ENCODE measurements around the gene LCE3D. TPM values are rescaled to one million over a fixed set of nuclear protein-coding genes. Genes with fewer than 3 reads are reported as not detected.

The LCE3D gene
- total RNA-seq, 2 donors from 2014 or later: not detected

- no peak for DNase-seq (ENCODE audit: low spot score)
- intact Hi-C loops (cut with DNase I): no loop called here
Observed at GRCh38 chr1:152535774-152536173, 44.5 kb downstream of the LCE3D start.

GRCh38 chr1:152533327-152533938 is 46.9 kb downstream of the LCE3D start:
- DNase-seq (ENCODE audit: low spot score): no peak
- intact Hi-C loops (cut with DNase I): no loop called here

Other genes with a start within 250 kb of the LCE3D start
- not detected for gene FLG2, start 220.5 kb downstream of the LCE3D start, total RNA-seq
- not detected for gene CRNN, start 166.3 kb downstream of the LCE3D start, total RNA-seq
- not detected for gene LCE5A, start 69.7 kb downstream of the LCE3D start, total RNA-seq
- not detected for gene CRCT1, start 66.0 kb downstream of the LCE3D start, total RNA-seq
- not detected for gene LCE3E, start 13.7 kb downstream of the LCE3D start, total RNA-seq
- not detected for gene LCE3C, start 19.7 kb upstream of the LCE3D start, total RNA-seq
- gene LCE3B, start 33.3 kb upstream of the LCE3D start, total RNA-seq: not detected
- not detected for gene LCE3A, start 42.6 kb upstream of the LCE3D start, total RNA-seq
- not detected for gene LCE2D, start 82.9 kb upstream of the LCE3D start, total RNA-seq
- gene LCE2C, start 94.8 kb upstream of the LCE3D start, total RNA-seq: not detected
- gene LCE2B, start 105.6 kb upstream of the LCE3D start, total RNA-seq: not detected
- gene LCE2A, start 117.8 kb upstream of the LCE3D start, total RNA-seq: not detected
- gene LCE4A, start 127.6 kb upstream of the LCE3D start, total RNA-seq: not detected
- gene KPRP, start 177.5 kb upstream of the LCE3D start, total RNA-seq: not detected
- not detected for gene LCE1F, start 194.6 kb upstream of the LCE3D start, total RNA-seq
- gene LCE1E, start 205.7 kb upstream of the LCE3D start, total RNA-seq: not detected
- gene LCE1D, start 216.2 kb upstream of the LCE3D start, total RNA-seq: not detected
- not detected for gene LCE1C, start 226.1 kb upstream of the LCE3D start, total RNA-seq
- gene LCE1B, start 231.5 kb upstream of the LCE3D start, total RNA-seq: not detected
- not detected for gene LCE1A, start 247.0 kb upstream of the LCE3D start, total RNA-seq

Data from posterior vena cava (tissue), 2 donors.